Neural progenitor cell (in vitro differentiated cells): Measurements from ENCODE around the gene TICAM2.

Source experiments
- EZH2 ChIP-seq: fragments of 200-600 bp; sonication (generic); IDR thresholded peaks from 2 replicates; pipeline ENCODE4 v1.6.1; 2017; ENCODE audit warnings: antibody characterized with exemption, mild to moderate bottlenecking, moderate library complexity
- TF ChIP-seq, protein P1 (sequence below): fragments of 200-600 bp; sonication (generic); IDR thresholded peaks from 2 replicates; pipeline ENCODE4 v1.5.1; 2017; ENCODE audit warnings: antibody characterized with exemption, mild to moderate bottlenecking

DNA sequence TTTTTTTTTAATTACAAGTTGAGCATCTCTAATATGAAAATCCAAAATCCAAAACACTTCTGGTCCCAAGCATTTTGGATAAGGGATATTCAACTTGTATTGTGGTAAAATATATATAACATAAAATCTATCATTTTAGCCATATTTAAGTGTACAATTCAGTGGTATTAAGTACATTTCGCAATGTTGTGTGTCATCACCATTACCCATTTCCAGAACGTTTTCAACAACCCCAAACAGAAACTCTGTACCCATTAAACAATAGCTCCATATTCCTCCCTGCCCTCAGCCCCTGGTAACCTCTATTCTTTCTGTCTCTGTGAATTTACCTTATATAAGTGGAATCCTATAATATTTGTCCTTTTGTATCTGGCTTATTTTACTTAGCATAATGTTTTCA, 24.9 kb downstream of the TICAM2 start:
- TF ChIP-seq, protein P1, sequence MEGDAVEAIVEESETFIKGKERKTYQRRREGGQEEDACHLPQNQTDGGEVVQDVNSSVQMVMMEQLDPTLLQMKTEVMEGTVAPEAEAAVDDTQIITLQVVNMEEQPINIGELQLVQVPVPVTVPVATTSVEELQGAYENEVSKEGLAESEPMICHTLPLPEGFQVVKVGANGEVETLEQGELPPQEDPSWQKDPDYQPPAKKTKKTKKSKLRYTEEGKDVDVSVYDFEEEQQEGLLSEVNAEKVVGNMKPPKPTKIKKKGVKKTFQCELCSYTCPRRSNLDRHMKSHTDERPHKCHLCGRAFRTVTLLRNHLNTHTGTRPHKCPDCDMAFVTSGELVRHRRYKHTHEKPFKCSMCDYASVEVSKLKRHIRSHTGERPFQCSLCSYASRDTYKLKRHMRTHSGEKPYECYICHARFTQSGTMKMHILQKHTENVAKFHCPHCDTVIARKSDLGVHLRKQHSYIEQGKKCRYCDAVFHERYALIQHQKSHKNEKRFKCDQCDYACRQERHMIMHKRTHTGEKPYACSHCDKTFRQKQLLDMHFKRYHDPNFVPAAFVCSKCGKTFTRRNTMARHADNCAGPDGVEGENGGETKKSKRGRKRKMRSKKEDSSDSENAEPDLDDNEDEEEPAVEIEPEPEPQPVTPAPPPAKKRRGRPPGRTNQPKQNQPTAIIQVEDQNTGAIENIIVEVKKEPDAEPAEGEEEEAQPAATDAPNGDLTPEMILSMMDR, result no peak
- no peak for TF ChIP-seq EZH2
